AG04450 (cell line): ENCODE results near the gene ALG14. TPM values are rescaled to one million over a fixed set of nuclear protein-coding genes. Genes with fewer than 3 reads are reported as not detected.

ENCODE experiments used
- CTCF ChIA-PET: fragments of 300-600, 350-600 bp; formaldehyde crosslinking; extraction: SDS; loops from one replicate; lab custom pipeline; 2022; ENCODE audit warnings: antibody characterized with exemption, inconsistent platforms; lab: Charles Lee
- POLR2A ChIA-PET: fragments of 350-600 bp; formaldehyde crosslinking; extraction: SDS; loops from one replicate; lab custom pipeline; 2021; ENCODE audit warnings: antibody characterized with exemption, inconsistent platforms; lab: Yijun Ruan, JAX
- DNase-seq: peaks from one replicate; pipeline ENCODE4 v3.0.0-alpha.2; 2011; ENCODE audit warnings: low read depth, low spot score
- H3K27ac ChIP-seq: one replicate; pipeline ENCODE4 v1.5.1; 2012; ENCODE audit warnings: low read depth, low read length, control low read depth
- H3K27me3 ChIP-seq: one replicate; pipeline ENCODE4 v1.6.0; 2012; ENCODE audit warnings: low read length; ENCODE audit not compliant: control insufficient read depth, insufficient read depth
- H3K4me3 ChIP-seq: 2 replicates; pipeline ENCODE4 v1.5.1; 2011; ENCODE audit warnings: mild to moderate bottlenecking, low read depth, low read length, control low read depth
- H3K9me3 ChIP-seq: 2 replicates; pipeline ENCODE4 v1.5.1; 2012; ENCODE audit warnings: low read length; ENCODE audit not compliant: control insufficient read depth, insufficient read depth
- CTCF ChIP-seq: IDR thresholded peaks from 2 replicates; pipeline ENCODE4 v1.5.1; 2011; ENCODE audit warnings: low read depth, low read length, control low read depth, inconsistent platforms
- polyA plus RNA-seq: library from polyadenylated mRNA; depleted of rRNA; stranded (reverse); fragments of >200 nt; gene quantifications from 2 replicates; pipeline ENCODE4 v1.2.3, GENCODE V29; 2011

ALG14 gene
- polyA plus RNA-seq, 1 experiment: 3.1 TPM

GRCh38 chr1:95010158-95010557 is 62.6 kb downstream of the ALG14 start:
- no peak for DNase-seq
- TF ChIP-seq CTCF: no peak
- Histone ChIP-seq H3K4me3 (no peak overlapping the region), H3K27me3 (no peaks in the 10 kb centered on the region), H3K27ac (no peak overlapping the region), H3K9me3 (no peaks in the 10 kb centered on the region)
- POLR2A ChIA-PET: no interaction called here
- CTCF ChIA-PET: interaction anchor here (0.8 to 1.3 kb wide), 2 partner anchors 32 to 33 kb away, joined by 5 read pairs; no protein-coding TSS in a partner anchor

GRCh38 chr1:95007687-95008086 is 65.1 kb downstream of the ALG14 start:
- no peaks in the 10 kb centered on the region for H3K27me3 ChIP-seq
- CTCF ChIA-PET: interaction anchor here (1.0 to 1.3 kb wide), 2 partner anchors 35 to 154 kb away, joined by 3 to 6 read pairs; no protein-coding TSS in a partner anchor
- no peaks in the 10 kb centered on the region for H3K9me3 ChIP-seq
- H3K27ac ChIP-seq: no peak overlapping the region
- POLR2A ChIA-PET: interaction anchor here (1.5 kb wide), 1 partner anchor 81 kb away, joined by 5 read pairs; the partner anchor contains the start of gene CNN3
- DNase-seq: no peak
- TF ChIP-seq CTCF: no peak
- no peak overlapping the region for H3K4me3 ChIP-seq

GRCh38 chr1:95006681-95007080 is 66.1 kb downstream of the ALG14 start:
- ChIA-PET CTCF (no interaction called here), POLR2A (interaction anchor here (1.5 kb wide), 1 partner anchor 80 kb away, joined by 5 read pairs; the partner anchor contains the start of gene CNN3)
- no peaks in the 10 kb centered on the region for H3K9me3 ChIP-seq
- H3K4me3 ChIP-seq: no peak overlapping the region
- TF ChIP-seq CTCF: no peak
- no peaks in the 10 kb centered on the region for H3K27me3 ChIP-seq
- DNase-seq: peak; percentile 60
- H3K27ac ChIP-seq: peak overlapping the region; percentile 55

GRCh38 chr1:95005584-95005983 is 67.2 kb downstream of the ALG14 start:
- CTCF ChIA-PET: no interaction called here
- H3K27ac ChIP-seq: no peak overlapping the region
- H3K4me3 ChIP-seq: no peak overlapping the region
- no peak for TF ChIP-seq CTCF
- H3K9me3 ChIP-seq: no peaks in the 10 kb centered on the region
- DNase-seq: no peak
- POLR2A ChIA-PET: no interaction called here
- no peaks in the 10 kb centered on the region for H3K27me3 ChIP-seq

GRCh38 chr1:95004013-95004412 is 68.7 kb downstream of the ALG14 start:
- no peaks in the 10 kb centered on the region for H3K27me3 ChIP-seq
- DNase-seq: no peak
- POLR2A ChIA-PET: no interaction called here
- H3K27ac ChIP-seq: no peak overlapping the region
- no peak overlapping the region for H3K4me3 ChIP-seq
- CTCF ChIA-PET: interaction anchor here (1.5 kb wide), 1 partner anchor 149 kb away, joined by 5 read pairs; no protein-coding TSS in a partner anchor
- no peak for TF ChIP-seq CTCF
- H3K9me3 ChIP-seq: no peaks in the 10 kb centered on the region
